Sigmoid colon (tissue), 4 donors: ENCODE results near the gene TAF6.

ENCODE experiments used
- CTCF ChIP-seq, 4 experiments: fragments of 450-650 bp in 3 of 4; fragments of 200-600 bp in 1 of 4; IDR thresholded peaks; one replicate each; pipeline ENCODE4 v1.5.1; 2016 to 2019; ENCODE audit warnings: antibody characterized with exemption in 4 of 4, mild to moderate bottlenecking in 3 of 4, moderate library complexity in 2 of 4
- POLR2AphosphoS5 ChIP-seq, 4 donors: sonication (generic); formaldehyde crosslinking; IDR thresholded peaks; one replicate each; pipeline ENCODE4 v1.6.1; 2017; ENCODE audit warnings: antibody characterized with exemption in 4 of 4

DNA sequence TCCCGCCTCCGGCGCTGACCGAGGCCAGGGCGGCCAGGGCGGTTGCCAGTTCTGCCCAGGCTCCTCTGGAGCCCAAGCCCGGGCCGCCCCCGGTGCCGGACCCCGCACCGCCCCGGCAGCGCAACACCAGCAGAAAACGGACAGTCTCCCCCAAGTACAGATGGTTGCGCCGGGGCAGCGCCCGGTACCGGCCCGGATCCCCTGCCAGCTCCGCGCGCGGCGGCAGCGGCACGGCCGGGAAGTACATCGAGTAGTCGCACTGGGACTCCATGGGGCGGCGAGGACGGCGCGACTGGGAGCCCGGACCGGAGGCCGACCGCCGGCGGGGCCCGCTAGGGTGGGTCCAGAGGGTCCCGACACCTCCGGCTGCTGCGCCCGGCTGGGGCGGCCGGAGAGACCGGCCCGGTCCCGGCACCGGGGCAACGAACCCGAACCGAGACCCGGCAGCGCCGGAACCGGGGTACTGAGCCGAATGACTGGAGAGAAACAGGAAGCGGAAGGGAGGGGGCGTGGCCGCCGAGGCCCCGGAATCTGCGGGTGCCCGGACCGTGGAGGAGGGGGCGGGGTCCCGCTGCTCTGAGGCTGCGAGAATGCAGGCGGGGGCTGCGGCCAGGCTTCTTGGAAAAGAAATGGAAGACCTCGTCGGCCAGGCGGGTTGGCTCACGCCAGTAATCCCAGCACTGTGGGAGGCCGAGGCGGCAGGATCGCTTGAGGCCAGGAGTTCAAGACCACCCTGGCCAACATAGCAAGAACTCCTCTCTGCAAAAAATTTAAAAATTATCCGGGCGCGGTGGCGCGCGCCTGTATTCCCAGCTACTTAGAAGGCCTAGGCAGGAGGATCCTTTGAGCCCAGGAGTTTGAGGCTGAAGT is 39.3 kb upstream of the TAF6 start, which contains the start of gene TRAPPC14:
- TF ChIP-seq CTCF (IDR thresholded peaks at IDR 0.05) (no peak), POLR2AphosphoS5 (IDR thresholded peaks at IDR 0.05) (peak; percentile 49 to 80 (median 71))
